Measurements from ENCODE around the gene GFRA3. TPM values are rescaled to one million over a fixed set of nuclear protein-coding genes. Genes with fewer than 3 reads are reported as not detected.

Gene GFRA3
- total RNA-seq, 5 donors from 2014 or later (not counting 1 experiment from before 2014, with no cell fraction given): not detected

GRCh38 chr5:138289296-138289695 lies 14.9 kb upstream of the GFRA3 start:
- H3K36me3 ChIP-seq (ENCODE audit: control insufficient read depth in 2 of 2, extremely low read depth in 1 of 2, insufficient read depth in 1 of 2, low read length in 1 of 2): no peaks in the 10 kb centered on the region
- no peaks in the 10 kb centered on the region for H3K9me3 Mint-ChIP-seq
- no peak overlapping the region for H3K4me3 Mint-ChIP-seq
- H3K36me3 Mint-ChIP-seq: no peaks in the 10 kb centered on the region
- no peak overlapping the region for H3K27ac Mint-ChIP-seq
- no peaks in the 10 kb centered on the region for H3K4me1 ChIP-seq (ENCODE audit: control insufficient read depth in 1 of 2, extremely low read depth in 1 of 2, insufficient read depth in 2 of 2, low read length in 2 of 2)
- DNase-seq: no peak
- no peak overlapping the region for H3K27ac ChIP-seq (ENCODE audit: low read length)
- ChIA-PET POLR2A (interaction anchor here in 1 of 2 donors (0.6 kb wide), 1 partner anchor 1031 kb away, joined by 4 read pairs; no protein-coding TSS in a partner anchor), CTCF (no interaction called here)
- H3K9me3 ChIP-seq: no peaks in the 10 kb centered on the region
- no peaks in the 10 kb centered on the region for H3K27me3 Mint-ChIP-seq
- no peak overlapping the region for H3K4me3 ChIP-seq (ENCODE audit: control insufficient read depth in 1 of 2, extremely low read depth in 1 of 2, low read length in 1 of 2)
- 100% methylated on average over 2 of the region's 3 CpGs for WGBS (ENCODE audit: insufficient coverage)
- H3K4me1 Mint-ChIP-seq: no peaks in the 10 kb centered on the region
- no peak for ATAC-seq (replicated peaks in 1 of 4)
- no peaks in the 10 kb centered on the region for H3K27me3 ChIP-seq (replicated peaks in 1 of 2; ENCODE audit: control insufficient read depth in 2 of 2, extremely low read depth in 1 of 2, insufficient read depth in 2 of 2, low read length in 1 of 2)

GRCh38 chr5:138287246-138287645 lies 12.8 kb upstream of the GFRA3 start:
- no peak for DNase-seq
- H3K4me1 ChIP-seq (ENCODE audit: control insufficient read depth in 1 of 2, extremely low read depth in 1 of 2, insufficient read depth in 2 of 2, low read length in 2 of 2): no peaks in the 10 kb centered on the region
- Mint-ChIP-seq H3K27me3 (no peaks in the 10 kb centered on the region), H3K36me3 (no peaks in the 10 kb centered on the region), H3K27ac (no peak overlapping the region), H3K9me3 (no peaks in the 10 kb centered on the region), H3K4me3 (no peak overlapping the region), H3K4me1 (no peaks in the 10 kb centered on the region)
- no peak overlapping the region for H3K27ac ChIP-seq (ENCODE audit: low read length)
- WGBS (ENCODE audit: insufficient coverage): 100% methylated on average over 1 of the region's 1 CpG
- POLR2A ChIA-PET: no interaction called here
- no peaks in the 10 kb centered on the region for H3K36me3 ChIP-seq (ENCODE audit: control insufficient read depth in 2 of 2, extremely low read depth in 1 of 2, insufficient read depth in 1 of 2, low read length in 1 of 2)
- ATAC-seq (replicated peaks in 1 of 4): no peak
- CTCF ChIA-PET: no interaction called here
- no peaks in the 10 kb centered on the region for H3K27me3 ChIP-seq (replicated peaks in 1 of 2; ENCODE audit: control insufficient read depth in 2 of 2, extremely low read depth in 1 of 2, insufficient read depth in 2 of 2, low read length in 1 of 2)
- H3K4me3 ChIP-seq (ENCODE audit: control insufficient read depth in 1 of 2, extremely low read depth in 1 of 2, low read length in 1 of 2): no peak overlapping the region
- no peaks in the 10 kb centered on the region for H3K9me3 ChIP-seq

GRCh38 chr5:138282920-138283742 lies 8.7 kb upstream of the GFRA3 start:
- 100% methylated on average over 2 of the region's 7 CpGs for WGBS (ENCODE audit: insufficient coverage)
- H3K27ac Mint-ChIP-seq: no peak overlapping the region
- ChIA-PET POLR2A (no interaction called here), CTCF (no interaction called here)
- no peaks in the 10 kb centered on the region for H3K36me3 Mint-ChIP-seq
- no peak overlapping the region for H3K4me3 Mint-ChIP-seq
- H3K4me1 Mint-ChIP-seq: no peaks in the 10 kb centered on the region
- Histone ChIP-seq H3K27me3 (replicated peaks in 1 of 2; ENCODE audit: control insufficient read depth in 2 of 2, extremely low read depth in 1 of 2, insufficient read depth in 2 of 2, low read length in 1 of 2) (no peaks in the 10 kb centered on the region), H3K4me3 (ENCODE audit: control insufficient read depth in 1 of 2, extremely low read depth in 1 of 2, low read length in 1 of 2) (no peak overlapping the region), H3K36me3 (ENCODE audit: control insufficient read depth in 2 of 2, extremely low read depth in 1 of 2, insufficient read depth in 1 of 2, low read length in 1 of 2) (no peaks in the 10 kb centered on the region), H3K4me1 (ENCODE audit: control insufficient read depth in 1 of 2, extremely low read depth in 1 of 2, insufficient read depth in 2 of 2, low read length in 2 of 2) (no peaks in the 10 kb centered on the region), H3K27ac (ENCODE audit: low read length) (no peak overlapping the region), H3K9me3 (no peaks in the 10 kb centered on the region)
- no peak for ATAC-seq (replicated peaks in 1 of 4)
- DNase-seq: peak in 1 of 35 experiments; percentile 13
- no peaks in the 10 kb centered on the region for H3K27me3 Mint-ChIP-seq
- H3K9me3 Mint-ChIP-seq: no peaks in the 10 kb centered on the region

GRCh38 chr5:138280915-138281314 lies 6.5 kb upstream of the GFRA3 start:
- DNase-seq (no peak), ATAC-seq (replicated peaks in 1 of 4) (no peak)
- Histone ChIP-seq H3K27me3 (replicated peaks in 1 of 2; ENCODE audit: control insufficient read depth in 2 of 2, extremely low read depth in 1 of 2, insufficient read depth in 2 of 2, low read length in 1 of 2) (peaks cover 0 to 4% of the 10 kb centered on the region in 2 experiments), H3K36me3 (ENCODE audit: control insufficient read depth in 2 of 2, extremely low read depth in 1 of 2, insufficient read depth in 1 of 2, low read length in 1 of 2) (no peaks in the 10 kb centered on the region), H3K9me3 (no peaks in the 10 kb centered on the region), H3K4me3 (ENCODE audit: control insufficient read depth in 1 of 2, extremely low read depth in 1 of 2, low read length in 1 of 2) (no peak overlapping the region), H3K27ac (ENCODE audit: low read length) (no peak overlapping the region), H3K4me1 (ENCODE audit: control insufficient read depth in 1 of 2, extremely low read depth in 1 of 2, insufficient read depth in 2 of 2, low read length in 2 of 2) (no peaks in the 10 kb centered on the region)
- Mint-ChIP-seq H3K36me3 (no peaks in the 10 kb centered on the region), H3K27ac (no peak overlapping the region), H3K9me3 (no peaks in the 10 kb centered on the region), H3K4me3 (no peak overlapping the region), H3K4me1 (no peaks in the 10 kb centered on the region), H3K27me3 (peaks cover 0 to 3% of the 10 kb centered on the region in 2 donors)
- POLR2A ChIA-PET: no interaction called here
- CTCF ChIA-PET: no interaction called here

- Mint-ChIP-seq H3K4me1 (peaks cover 7% of the 10 kb centered on the region in 3 donors), H3K27ac (no peak overlapping the region), H3K4me3 (no peak overlapping the region), H3K36me3 (no peaks in the 10 kb centered on the region), H3K9me3 (no peaks in the 10 kb centered on the region), H3K27me3 (peaks cover 17 to 28% of the 10 kb centered on the region in 2 donors)
- no peak for DNase-seq
- peaks cover 3 to 11% of the 10 kb centered on the region in 2 experiments for H3K4me1 ChIP-seq (ENCODE audit: control insufficient read depth in 1 of 2, extremely low read depth in 1 of 2, insufficient read depth in 2 of 2, low read length in 2 of 2)
- no peak overlapping the region for H3K4me3 ChIP-seq (ENCODE audit: control insufficient read depth in 1 of 2, extremely low read depth in 1 of 2, low read length in 1 of 2)
- ChIA-PET CTCF (no interaction called here), POLR2A (interaction anchor here in 1 of 2 donors (0.6 kb wide), 1 partner anchor 150 kb away, joined by 8 read pairs; no protein-coding TSS in a partner anchor)
- H3K9me3 ChIP-seq: no peaks in the 10 kb centered on the region
- no peak overlapping the region for H3K27ac ChIP-seq (ENCODE audit: low read length)
- H3K36me3 ChIP-seq (ENCODE audit: control insufficient read depth in 2 of 2, extremely low read depth in 1 of 2, insufficient read depth in 1 of 2, low read length in 1 of 2): no peaks in the 10 kb centered on the region
- no peak for ATAC-seq (replicated peaks in 1 of 4)
- 75% methylated on average over 1 of the region's 2 CpGs for WGBS (ENCODE audit: insufficient coverage)
- peaks cover 2 to 22% of the 10 kb centered on the region in 2 experiments for H3K27me3 ChIP-seq (replicated peaks in 1 of 2; ENCODE audit: control insufficient read depth in 2 of 2, extremely low read depth in 1 of 2, insufficient read depth in 2 of 2, low read length in 1 of 2)
These were observed 2.1 kb upstream of the GFRA3 start for GRCh38 chr5:138276402-138277054.

GRCh38 chr5:138275895-138276294 lies 1.5 kb upstream of the GFRA3 start:
- no peak overlapping the region for H3K4me3 ChIP-seq (ENCODE audit: control insufficient read depth in 1 of 2, extremely low read depth in 1 of 2, low read length in 1 of 2)
- ChIA-PET POLR2A (interaction anchor here in 1 of 2 donors (0.6 kb wide), 1 partner anchor 149 kb away, joined by 8 read pairs; no protein-coding TSS in a partner anchor), CTCF (interaction anchor here in 1 of 2 donors (0.6 kb wide), 1 partner anchor 128 kb away, joined by 6 read pairs; no protein-coding TSS in a partner anchor)
- H3K9me3 ChIP-seq: no peaks in the 10 kb centered on the region
- H3K36me3 ChIP-seq (ENCODE audit: control insufficient read depth in 2 of 2, extremely low read depth in 1 of 2, insufficient read depth in 1 of 2, low read length in 1 of 2): no peaks in the 10 kb centered on the region
- DNase-seq: no peak
- ATAC-seq (replicated peaks in 1 of 4): no peak
- Mint-ChIP-seq H3K9me3 (no peaks in the 10 kb centered on the region), H3K27me3 (peaks cover 17 to 28% of the 10 kb centered on the region in 2 donors), H3K27ac (no peak overlapping the region), H3K4me3 (no peak overlapping the region), H3K4me1 (peaks cover 7% of the 10 kb centered on the region in 3 donors), H3K36me3 (no peaks in the 10 kb centered on the region)
- WGBS (ENCODE audit: insufficient coverage): no CpG with 5 or more reads among the region's 1 CpG
- H3K27me3 ChIP-seq (replicated peaks in 1 of 2; ENCODE audit: control insufficient read depth in 2 of 2, extremely low read depth in 1 of 2, insufficient read depth in 2 of 2, low read length in 1 of 2): peaks cover 2 to 22% of the 10 kb centered on the region in 2 experiments
- peaks cover 3 to 11% of the 10 kb centered on the region in 2 experiments for H3K4me1 ChIP-seq (ENCODE audit: control insufficient read depth in 1 of 2, extremely low read depth in 1 of 2, insufficient read depth in 2 of 2, low read length in 2 of 2)
- no peak overlapping the region for H3K27ac ChIP-seq (ENCODE audit: low read length)
